ENCODE data around the gene TIPIN.
"Not testable (repeated sequence)": the region's sequence is repeated elsewhere in the genome, so short reads cannot be mapped to it uniquely, and the experiment has no call there.

Gene TIPIN

GRCh38 chr15:66381376-66381775, 24.9 kb upstream of the TIPIN start:
- not testable (repeated sequence) for DNase-seq

GRCh38 chr15:66378814-66379430, 22.4 kb upstream of the TIPIN start:
- no peak for DNase-seq

GRCh38 chr15:66374179-66374578, 17.7 kb upstream of the TIPIN start:
- DNase-seq: no peak

GRCh38 chr15:66369773-66370651, 13.5 kb upstream of the TIPIN start:
- no peak for DNase-seq

GRCh38 chr15:66364944-66365528, 8.6 kb upstream of the TIPIN start:
- no peak for DNase-seq

GRCh38 chr15:66362776-66363175, 6.3 kb upstream of the TIPIN start:
- no peak for DNase-seq

- DNase-seq: not testable (repeated sequence)
Observed at GRCh38 chr15:66361745-66362460, 5.4 kb upstream of the TIPIN start.

- no peak for DNase-seq
Observed at GRCh38 chr15:66359740-66360139, 3.3 kb upstream of the TIPIN start.

- DNase-seq: no peak
Observed at GRCh38 chr15:66356077-66356358, 467 bp downstream of the TIPIN start.

GRCh38 chr15:66348530-66348929, 8.0 kb downstream of the TIPIN start:
- not testable (repeated sequence) for DNase-seq

- no peak for DNase-seq
Observed at GRCh38 chr15:66328771-66329170, 27.7 kb downstream of the TIPIN start.

GRCh38 chr15:66327736-66328135, 28.7 kb downstream of the TIPIN start:
- DNase-seq: no peak

- no peak for DNase-seq
Observed at GRCh38 chr15:66326051-66326450, 30.4 kb downstream of the TIPIN start.

- no peak for DNase-seq
Observed at GRCh38 chr15:66323312-66323928, 33.1 kb downstream of the TIPIN start.

- no peak for DNase-seq
Observed at GRCh38 chr15:66312144-66312543, 44.3 kb downstream of the TIPIN start.

GRCh38 chr15:66310786-66311185, 45.7 kb downstream of the TIPIN start:
- DNase-seq: no peak

- DNase-seq: no peak
Observed at GRCh38 chr15:66309828-66310227, 46.7 kb downstream of the TIPIN start.

- DNase-seq: no peak
Observed at GRCh38 chr15:66308531-66308930, 48.0 kb downstream of the TIPIN start.

- no peak for DNase-seq
Observed at GRCh38 chr15:66306381-66306780, 50.1 kb downstream of the TIPIN start.

GRCh38 chr15:66304425-66304824, 52.1 kb downstream of the TIPIN start:
- not testable (repeated sequence) for DNase-seq

- DNase-seq: no peak
Observed at GRCh38 chr15:66302489-66303278, 53.8 kb downstream of the TIPIN start.

- no peak for DNase-seq
Observed at GRCh38 chr15:66298803-66299251, 57.7 kb downstream of the TIPIN start.

Measured in NCI-H1930 (cell line).